Measurements from ENCODE around the gene PI16.
"Not testable (repeated sequence)": the region's sequence is repeated elsewhere in the genome, so short reads cannot be mapped to it uniquely, and the experiment has no call there.

- TF ChIP-seq CTCF (conservative IDR thresholded peaks at IDR 0.05); EZH2 (IDR thresholded peaks at IDR 0.05; ENCODE audit: low read depth): not testable (repeated sequence)
Observed at GRCh38 chr6:36949076-36949475, 5.5 kb upstream of the PI16 start.
